ENCODE data around the gene ATP8B4.

The ATP8B4 gene

DNA sequence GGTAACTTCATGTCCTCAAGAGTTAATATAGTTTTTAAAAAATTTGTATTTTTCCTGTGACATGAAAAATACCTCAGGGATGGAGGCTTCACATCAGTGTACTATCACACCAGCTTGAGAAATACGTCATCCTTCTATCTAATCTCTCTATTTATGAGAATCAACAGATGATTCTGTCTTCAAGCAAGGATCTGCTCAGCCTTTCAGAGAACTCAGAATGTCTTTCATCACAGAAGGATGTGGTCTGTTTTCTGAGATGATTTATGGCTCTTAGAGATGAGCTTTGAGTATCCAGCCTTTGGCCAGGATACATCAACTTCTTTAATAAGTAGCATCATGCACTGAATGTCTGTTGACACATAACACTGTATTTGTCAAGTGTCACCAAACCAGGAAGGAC lies 304.3 kb downstream of the ATP8B4 start:
- TF ChIP-seq CTCF (conservative IDR thresholded peaks at IDR 0.05; ENCODE audit: low read length): no peak
- H3K4me3 ChIP-seq (ENCODE audit: low read length): no peak overlapping the region
- peak; percentile 47 for DNase-seq (ENCODE audit: low read depth)

- TF ChIP-seq CTCF (conservative IDR thresholded peaks at IDR 0.05; ENCODE audit: low read length): no peak
- H3K4me3 ChIP-seq (ENCODE audit: low read length): no peak overlapping the region
- peak; percentile 25 for DNase-seq (ENCODE audit: low read depth)
These were observed 305.4 kb downstream of the ATP8B4 start for GRCh38 chr15:49813625-49814024.

- no peak for TF ChIP-seq CTCF (conservative IDR thresholded peaks at IDR 0.05; ENCODE audit: low read length)
- DNase-seq (ENCODE audit: low read depth): no peak
- no peak overlapping the region for H3K4me3 ChIP-seq (ENCODE audit: low read length)
These were observed 308.3 kb downstream of the ATP8B4 start for GRCh38 chr15:49810720-49811119.

DNA sequence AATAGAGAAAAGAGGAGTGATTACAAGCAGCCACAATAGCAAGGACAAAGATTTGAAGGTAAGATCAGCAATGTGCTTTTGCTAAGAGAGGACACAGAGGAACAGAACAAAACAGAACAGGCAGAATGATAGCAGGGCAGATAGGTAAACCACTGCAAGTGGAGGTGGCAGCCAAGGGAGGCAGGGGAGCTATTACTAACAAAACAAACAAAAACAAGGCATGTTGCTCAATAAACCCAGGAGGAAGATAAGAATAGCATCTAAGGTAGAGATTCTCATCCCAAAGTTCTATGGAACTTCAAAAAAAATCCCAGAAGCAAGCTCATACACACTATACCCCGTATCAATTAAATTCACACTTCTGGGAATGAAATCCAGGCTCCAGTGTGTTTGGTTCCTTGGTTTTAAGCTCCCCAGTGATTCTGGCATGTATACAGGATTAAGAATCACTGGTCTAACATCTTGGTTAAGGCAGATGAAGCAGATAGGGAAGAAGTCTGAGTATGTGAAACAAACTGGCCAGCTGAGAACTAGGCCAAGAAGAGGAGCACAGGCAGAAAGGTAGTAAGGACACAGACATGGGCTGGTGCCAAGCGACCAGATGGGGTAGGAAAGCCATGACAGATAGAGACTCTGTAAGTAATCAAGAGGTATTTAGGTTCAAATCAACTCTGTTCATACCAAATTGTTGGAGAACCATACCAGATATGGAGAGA lies 309.0 kb downstream of the ATP8B4 start:
- no peak for DNase-seq (ENCODE audit: low read depth)
- no peak for TF ChIP-seq CTCF (conservative IDR thresholded peaks at IDR 0.05; ENCODE audit: low read length)
- no peak overlapping the region for H3K4me3 ChIP-seq (ENCODE audit: low read length)

DNA sequence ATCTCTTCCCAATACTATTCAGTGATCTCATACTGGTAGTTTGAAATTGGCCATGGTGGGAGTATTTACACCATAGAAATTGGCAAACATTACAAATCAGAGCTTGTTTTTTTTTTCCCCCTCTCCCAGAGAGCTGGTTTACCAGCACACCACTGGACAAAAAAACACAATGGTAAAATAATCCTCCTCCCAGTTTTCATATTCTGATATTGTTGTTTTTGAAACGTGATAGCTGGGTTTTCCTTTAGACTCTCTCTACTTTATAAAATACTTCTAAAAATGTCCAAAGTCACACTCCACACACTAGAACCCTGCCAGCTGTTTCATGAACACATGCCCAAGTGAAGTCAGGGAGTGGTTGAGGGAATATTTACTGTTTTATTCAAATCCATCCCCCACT lies 310.7 kb downstream of the ATP8B4 start:
- TF ChIP-seq CTCF (conservative IDR thresholded peaks at IDR 0.05; ENCODE audit: low read length): no peak
- no peak overlapping the region for H3K4me3 ChIP-seq (ENCODE audit: low read length)
- no peak for DNase-seq (ENCODE audit: low read depth)

Measured in AG10803 (cell line).